RKO (cell line): ENCODE data around the gene SLC38A1.

Experiments
- DNase-seq: peaks from one replicate; pipeline ENCODE4 v3.0.0-alpha.2; 2016; ENCODE audit warnings: low spot score

The SLC38A1 gene

DNA sequence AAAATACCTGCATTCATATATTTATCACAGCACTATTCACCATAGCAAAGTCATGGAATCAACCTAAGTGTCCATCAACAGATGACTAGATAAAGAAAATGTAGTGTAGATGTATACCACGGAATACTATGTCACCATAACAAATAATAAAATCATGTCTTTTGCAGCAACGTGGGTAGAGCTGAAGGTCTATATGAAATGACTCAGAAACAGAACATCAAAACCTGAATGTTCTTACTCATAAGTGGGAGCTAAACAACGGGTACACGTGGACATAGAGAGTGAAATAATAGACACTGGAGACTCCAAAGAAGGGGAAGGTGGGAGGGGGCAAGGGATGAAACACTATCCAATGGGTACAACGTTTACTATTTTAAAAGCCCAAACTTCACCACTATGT lies 37.9 kb downstream of the SLC38A1 start:
- peak; percentile 52 for DNase-seq

DNA sequence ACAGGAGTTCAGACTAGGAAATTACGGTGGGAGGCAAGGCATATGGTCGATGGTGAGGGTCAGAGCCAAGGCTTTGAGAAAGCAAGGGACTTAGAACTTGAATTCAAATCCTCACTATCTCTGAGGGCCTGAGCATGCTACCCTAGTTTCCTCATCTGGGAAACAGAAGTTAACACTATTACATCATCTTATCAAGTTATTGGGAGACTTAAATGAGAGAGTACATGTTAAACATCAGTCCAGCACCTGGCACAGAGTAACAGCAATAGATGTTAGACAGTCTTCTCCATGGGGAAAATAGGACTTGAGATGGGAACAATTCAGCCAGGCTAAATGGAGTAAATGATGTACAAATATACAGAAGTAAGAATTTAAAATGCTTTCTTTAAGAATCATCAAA lies 38.5 kb downstream of the SLC38A1 start:
- no peak for DNase-seq

DNA sequence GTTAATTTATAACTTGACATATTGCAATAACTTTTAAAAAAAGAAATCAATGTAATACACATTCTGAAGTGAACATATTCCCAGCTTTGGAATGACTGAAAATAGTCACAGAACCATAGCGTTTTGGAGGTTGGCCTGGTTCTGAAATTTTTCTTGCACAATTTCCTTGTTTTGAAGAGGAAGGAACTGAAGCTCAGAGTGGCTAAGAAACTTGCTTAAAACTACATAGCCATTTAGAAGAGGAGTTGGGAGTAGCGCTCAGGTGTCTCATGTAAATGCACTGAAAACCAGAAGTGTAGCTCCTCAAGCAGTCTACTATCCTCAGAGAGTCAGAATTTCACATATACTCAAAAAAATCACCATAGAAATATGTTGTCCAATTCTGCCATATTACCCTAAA lies 41.2 kb downstream of the SLC38A1 start:
- no peak for DNase-seq

DNA sequence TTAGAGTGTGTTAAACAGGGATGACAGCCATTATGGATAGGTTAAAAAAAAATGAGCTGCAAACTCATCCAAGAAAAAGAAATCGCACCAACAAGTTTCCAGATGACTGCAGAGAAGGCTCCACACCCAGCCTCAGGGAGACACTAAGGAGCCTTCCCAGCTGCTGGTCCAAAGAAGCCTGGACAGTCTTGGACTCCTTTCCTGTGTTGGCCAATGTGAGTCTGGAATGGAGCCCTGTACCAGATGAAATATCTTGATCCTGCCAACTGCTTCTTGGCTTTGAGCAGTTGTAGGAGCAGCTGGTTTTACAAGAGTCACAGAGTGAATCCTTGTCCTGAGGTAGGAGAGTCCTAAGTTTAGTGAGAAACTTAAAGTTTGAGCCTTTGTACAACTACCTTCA lies 44.5 kb downstream of the SLC38A1 start:
- no peak for DNase-seq

DNA sequence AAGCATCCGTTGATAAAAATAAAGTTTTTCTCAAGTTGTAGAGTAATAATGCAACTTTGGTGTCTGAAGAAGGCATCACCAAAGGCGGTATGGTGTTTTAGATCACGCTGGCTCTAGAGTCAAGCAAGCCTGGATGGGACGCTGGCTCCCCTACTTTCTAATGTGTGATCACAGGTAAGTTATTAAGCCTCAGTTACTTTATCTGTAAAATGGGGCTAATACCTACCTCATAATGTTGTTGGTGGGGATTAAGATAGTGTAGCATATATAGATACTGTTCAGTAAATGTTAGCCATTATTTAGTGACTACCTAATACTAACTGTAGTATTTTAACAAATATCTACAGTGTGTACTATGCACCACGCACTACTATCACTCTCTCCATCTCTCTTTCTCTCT lies 45.8 kb downstream of the SLC38A1 start:
- DNase-seq = no peak

DNA sequence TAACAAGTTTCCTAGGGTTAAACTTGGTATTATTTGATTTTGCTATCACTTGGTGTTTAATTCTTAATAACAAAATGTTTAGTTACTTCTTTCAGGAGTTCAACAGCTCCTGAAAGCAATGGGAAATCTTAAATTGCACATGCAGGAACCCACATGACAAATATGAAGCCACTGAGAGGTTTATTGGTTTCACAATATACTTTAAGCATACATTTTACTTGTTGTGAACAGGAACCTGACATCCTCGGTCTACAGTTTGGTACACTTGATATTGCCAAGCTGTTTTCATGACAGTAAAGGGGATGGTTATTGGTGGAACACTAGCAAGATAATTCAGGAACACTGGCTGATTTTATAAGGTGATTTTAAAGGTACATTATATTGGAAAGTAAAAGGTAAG lies 46.2 kb downstream of the SLC38A1 start:
- DNase-seq = no peak

DNA sequence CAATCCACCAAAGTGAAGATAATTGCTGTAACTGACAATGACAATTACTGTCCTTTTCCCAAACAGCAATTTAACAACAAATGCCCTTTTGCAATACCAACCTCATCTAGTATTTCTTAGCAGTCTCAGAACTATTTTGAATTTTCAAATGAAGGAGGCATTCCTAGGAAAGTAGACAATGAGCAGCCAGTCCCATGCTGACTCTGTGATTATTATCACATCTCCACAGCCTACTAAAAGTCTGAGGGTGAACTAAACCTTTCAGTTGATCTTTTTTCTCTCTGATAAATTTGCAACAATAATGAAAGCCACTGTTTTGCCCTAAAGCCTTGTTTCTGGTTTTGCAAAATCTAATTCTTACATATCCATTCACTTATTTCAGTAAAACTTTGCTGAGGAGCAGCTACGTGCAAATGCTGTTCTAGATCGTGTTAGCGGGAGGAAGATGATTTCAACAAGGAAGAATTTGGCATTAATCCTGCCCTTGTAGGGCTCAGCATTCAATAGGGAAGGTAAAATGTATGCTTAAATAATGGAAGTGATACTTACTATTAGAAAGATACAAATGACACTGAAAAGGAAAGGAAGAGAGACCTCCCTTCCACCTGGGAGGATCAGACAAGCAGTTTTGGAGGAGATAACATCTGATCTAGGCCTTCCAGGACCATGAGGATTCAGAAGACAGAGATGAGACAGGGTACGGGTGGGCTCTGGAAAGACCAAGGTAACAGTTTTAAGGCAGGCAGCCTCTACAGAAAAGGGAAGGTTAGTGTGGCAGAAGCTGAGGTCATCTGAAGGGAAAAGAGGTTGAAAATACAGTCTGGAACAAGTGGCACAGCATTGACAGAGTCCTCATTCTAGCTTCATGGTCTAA lies 47.4 kb downstream of the SLC38A1 start:
- DNase-seq = no peak

DNA sequence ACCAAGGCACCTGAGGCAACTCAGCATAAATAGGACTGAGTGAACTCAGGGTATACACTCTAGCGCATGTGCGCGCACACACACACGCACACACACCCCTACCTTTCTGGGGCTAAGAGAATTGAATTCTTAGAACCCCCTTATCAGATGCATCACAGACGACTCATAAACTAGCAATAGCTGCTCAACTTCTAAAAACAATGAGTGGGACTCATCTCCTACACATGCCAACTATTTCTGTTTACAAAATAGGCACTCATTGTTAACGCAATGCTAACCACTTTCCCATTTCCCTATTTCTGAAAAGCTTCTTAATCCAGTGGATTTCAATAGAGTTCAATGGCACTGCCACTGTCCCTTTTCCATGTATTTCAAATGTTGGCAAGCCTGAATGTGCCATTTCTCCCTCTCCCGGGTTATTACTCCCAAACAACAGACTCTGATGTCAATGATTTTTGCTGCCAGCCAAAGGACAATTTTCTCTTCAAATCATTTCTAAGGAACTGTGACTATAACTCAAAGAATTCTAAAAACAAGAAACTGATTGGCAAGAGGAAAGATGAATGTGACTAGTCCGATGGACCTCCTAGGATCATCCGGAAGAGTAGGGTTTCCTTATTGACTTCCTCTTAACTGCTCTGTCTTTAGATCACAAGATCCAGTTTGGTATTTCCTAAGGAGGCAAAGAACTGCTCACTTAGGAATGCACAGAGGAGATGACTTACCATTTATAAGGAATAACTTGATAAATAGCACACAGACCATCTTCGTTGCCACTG lies 48.8 kb downstream of the SLC38A1 start:
- DNase-seq = peak; percentile 79

DNA sequence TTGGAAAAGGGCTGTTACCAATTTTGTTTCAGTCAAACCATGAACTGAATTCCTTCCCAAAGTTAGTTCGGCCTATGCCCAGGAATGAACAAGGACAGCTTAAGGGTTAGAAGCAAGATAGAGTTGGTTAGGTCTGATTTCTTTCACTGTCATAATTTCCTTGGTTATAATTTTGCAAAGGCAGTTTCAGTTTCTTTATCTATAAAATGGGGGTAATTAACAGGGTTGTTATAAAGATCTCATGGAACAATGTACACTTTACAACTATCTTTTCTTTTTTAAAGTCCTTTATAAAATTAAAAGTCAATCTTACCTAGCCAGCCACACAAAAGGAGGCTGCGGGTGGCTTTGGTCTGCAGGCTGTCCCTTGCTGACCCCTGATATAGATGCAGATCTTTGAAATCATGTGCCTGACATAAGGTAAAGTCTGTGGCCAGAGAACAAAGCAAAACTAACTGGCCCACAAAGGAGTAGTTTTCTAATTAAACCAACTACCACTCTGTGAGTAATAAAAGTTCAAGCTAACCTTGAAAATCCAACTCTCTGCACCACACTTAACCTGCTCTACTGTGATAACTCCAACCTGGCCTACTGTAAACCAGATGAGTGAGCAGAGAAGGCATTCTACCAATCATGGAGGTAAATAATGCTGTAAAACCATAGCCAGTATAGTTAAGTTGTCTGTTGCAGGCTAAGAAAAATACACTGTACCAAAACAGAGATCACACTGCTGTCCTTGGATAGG lies 49.5 kb downstream of the SLC38A1 start:
- no peak for DNase-seq

DNA sequence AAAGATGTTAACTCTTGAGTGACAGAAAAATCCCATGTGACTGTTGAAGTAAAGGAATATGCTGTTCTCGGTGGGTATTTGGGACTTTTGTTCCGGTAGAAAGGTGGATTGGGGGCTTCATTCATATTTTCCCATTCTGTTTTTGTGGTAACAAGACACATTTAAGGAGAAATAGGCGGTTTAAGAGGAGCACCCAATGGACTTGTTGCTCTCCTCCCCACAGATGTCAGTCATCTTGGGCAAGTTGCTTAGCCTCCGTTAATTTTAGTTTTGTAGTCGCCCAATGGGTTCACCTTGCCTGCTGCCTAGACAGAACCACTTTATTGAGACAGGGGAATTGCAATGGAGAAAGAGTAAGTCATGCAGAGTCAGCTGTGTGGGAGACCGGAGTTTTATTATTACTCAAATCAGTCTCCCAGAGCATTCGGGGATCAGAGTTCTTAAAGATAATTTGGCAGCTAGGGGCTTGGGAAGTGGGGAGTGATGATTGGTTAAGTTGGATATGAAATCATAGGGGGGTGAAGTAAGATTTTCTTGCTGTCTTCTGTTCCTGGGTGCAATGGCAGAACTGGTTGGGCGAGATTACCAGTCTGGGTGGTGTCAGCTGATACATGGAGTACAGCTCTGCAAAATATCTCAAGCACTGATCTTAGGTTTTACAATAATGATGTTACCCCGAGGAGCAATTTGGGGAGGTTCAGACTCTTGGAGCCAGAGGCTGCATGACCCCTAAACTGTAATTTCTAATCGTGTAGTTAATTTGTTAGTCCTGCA lies 50.3 kb downstream of the SLC38A1 start:
- DNase-seq = no peak

DNA sequence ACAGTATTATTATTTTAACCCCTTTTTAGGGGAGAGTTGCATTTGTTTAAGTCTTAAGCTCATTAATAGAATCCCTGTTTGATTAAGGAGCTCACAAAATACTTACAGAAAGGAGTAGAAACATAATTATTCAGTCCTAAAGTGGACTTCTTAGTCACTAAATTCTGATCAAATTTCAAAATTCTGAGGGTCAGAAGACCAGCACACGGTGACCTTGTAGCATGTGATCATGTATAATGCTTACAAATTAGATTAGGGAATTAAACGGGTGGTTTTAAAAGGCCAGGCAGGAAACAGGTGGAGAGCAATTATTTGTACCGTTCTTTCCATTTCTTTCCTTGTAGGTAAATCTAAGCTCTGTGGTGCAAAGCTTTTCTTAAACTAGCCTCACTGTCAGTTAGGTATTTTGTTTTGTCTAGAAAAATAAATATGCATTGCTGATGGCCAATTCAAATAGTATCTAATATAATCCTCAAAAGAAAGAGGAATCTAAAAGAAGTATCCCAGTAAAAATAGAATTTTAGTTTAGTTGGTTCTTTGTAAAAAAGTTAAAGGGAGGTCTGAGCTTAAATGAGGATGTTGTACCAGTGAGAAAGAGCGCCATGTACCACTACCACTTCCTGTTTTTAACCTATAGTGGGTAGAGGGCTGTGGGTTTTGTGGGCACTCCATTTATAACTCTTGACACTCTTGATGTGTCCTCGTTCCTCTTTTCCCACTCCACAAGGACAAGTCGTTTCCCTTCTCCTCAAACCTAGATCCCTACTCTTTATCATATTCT lies 51.1 kb downstream of the SLC38A1 start:
- no peak for DNase-seq

DNA sequence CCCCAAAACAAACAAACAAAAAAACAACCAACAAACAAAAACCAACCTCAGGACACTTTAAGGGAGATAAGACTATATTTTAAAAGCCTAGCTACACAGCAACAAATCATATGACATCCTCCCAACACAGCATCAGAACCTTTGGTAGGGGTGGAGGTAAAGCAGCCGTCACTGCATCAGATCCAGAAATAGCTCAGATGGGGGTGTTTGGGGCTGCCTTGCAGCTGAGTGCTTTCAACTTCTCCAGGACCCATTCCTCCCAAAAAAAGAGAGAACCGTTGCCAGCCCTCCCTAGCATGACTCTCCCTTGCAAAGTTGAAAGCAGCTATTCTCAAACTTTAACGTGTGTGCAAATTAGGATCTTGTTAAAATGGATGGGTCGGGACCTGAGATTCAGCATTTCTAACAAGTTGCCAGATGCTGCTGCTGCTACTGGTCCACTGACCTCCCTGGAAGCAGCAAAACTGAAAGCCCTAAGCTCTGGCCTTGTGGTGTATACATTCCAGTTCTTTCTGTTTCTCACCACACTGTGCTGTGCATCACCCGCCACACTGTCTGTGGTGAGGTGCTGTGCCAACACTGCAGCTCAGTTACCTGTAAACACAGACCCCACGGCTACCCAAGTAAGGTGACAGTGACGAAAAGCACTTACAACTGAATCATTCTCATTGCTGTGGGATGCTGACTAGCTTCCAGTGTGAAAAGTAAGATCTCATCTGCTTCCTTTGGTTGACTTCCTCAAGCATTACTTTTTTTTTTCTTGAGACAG lies 54.0 kb downstream of the SLC38A1 start:
- DNase-seq = no peak

DNA sequence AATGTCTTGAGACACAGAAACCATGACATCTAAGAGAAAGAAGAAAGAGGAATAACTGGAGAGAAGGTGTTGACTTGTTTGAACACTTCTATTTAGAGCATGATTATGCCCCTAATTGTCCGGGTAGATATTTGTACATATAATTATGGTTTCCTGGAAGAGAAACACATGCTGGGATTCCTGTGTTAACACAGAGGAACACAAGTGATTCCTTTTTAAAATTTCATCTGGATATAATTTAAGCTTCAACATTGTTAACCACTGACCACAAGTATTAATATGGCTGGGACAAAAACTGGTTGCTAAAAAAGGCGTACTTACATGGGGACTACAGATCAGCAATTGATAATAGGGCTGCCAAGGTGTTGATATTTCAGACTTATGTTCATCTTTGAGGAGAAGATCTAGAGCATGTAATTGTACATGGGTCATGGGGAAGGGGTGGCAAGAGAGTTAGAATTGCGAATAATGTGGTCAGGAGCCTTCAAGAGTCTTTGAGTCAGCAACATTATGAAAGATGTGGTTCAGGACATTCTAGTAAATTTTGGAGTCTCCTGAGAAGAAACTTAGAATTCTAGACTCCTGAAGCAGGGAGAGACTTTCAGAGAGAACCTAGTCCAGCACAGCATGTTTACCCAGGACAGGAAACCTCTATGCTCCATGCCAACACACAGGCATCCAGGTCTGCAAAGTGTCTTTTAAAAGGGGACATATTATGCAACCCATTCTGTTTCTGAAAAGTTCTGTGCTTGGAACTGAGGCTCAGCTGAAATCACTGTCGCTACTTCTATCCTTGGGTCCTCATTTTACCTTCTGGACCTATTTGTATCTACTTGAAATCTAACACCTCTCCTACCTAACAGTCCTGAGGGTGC lies 56.5 kb downstream of the SLC38A1 start:
- DNase-seq = no peak

DNA sequence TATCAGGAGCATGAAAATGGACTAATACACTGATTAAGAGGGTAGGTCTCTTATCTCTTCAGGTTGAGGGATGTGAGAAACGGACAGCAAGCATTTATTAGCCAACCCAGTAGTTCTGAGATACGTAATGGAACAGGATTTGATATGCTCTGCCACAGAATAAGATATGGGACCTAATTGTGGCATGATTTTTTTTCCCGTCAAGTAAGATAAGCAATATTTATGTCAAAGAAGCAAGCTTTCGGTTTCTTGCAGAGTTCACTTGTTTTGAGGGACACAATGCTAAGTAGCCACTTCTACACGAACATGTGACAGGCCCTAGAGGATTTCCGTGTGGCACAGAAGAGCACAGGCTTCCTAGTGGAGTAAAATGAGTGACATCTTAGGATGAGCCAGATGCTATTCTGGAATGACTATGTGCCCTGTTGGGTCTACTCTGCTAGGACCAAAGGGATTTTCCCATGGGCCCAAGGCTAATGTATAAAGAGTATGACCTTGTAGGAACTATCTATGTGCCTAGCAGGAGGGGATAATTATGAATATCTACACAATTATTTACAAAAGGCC lies 57.9 kb downstream of the SLC38A1 start:
- no peak for DNase-seq

DNA sequence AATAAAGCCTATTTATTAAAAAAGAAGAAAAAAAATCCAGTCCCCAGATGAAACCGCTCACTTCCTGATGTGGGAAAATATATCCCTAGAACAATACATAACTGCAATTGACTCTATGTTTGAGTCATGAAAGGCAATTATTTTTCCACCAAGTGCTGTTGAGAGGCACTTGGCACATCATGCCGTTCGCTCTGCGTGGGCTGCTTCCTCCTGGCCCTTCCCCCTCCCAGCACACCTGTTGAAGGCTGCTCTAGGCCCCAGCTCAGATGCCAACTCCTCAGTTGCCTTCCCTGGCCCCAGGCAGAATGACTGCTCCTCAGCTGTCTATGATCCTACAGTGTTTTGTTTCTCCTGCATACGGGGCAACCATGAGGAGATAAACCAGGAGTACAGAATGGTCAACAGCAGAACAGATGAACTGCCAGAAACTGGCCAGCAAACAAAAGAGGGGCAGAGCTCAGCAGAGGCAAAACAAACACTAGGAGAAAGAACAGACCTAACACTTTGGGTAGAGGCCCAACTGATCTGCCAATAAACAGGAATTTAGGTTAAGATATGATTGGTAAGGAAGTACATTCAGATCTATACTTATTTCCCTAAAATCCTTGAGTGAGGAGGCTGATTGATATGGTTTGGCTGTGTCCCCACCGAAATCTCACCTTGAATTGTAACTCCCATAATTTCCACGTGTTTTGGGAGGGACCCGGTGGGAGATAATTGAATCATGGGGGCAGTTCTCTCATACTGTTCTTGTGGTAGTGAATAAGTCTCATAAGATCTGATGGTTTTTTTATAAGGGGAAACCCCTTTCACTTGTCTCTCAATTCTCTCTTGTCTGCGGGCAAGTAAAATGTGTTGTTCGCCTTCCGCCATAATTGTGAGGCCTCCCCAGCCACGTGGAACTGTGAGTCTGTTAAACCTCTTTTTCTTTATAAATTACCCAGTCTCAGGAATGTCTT lies 58.6 kb downstream of the SLC38A1 start:
- no peak for DNase-seq

DNA sequence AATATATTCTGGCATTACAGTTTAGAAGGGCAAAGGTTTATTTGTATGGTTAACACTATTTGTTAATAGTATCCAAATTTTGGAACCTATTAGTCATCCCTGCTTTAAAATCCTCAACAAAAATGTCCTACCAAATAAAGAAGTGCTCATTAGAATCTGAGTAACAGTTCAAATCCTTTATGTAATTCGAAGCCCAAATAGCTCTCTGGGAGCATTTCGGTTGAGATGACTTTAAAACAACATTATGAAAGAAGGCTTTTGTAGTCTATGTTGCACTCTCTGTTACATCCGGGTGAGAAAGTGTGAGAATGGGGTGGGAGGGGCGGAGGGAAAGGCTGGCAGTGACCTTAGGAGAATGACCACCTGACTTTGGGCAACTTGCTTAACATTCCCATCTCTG lies 59.7 kb downstream of the SLC38A1 start:
- DNase-seq = no peak

DNA sequence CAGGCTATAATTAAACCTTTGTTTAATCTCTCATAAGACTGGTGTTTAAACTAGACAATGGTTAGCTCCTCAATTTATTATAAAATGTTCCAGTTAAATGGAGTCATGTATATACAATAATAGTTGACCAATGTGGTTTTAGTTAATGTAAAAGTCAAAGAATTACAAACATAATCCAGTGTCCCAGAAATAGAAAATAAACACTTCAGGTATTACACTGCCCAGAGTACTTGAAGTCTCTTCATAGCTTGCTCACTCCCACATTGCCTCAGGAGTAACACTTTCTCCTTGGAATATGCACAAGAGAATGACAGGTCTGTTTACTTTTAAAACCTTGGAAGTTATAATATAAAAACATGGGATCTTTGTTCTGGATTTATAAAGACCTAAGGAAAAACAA lies 60.5 kb downstream of the SLC38A1 start:
- DNase-seq = no peak

DNA sequence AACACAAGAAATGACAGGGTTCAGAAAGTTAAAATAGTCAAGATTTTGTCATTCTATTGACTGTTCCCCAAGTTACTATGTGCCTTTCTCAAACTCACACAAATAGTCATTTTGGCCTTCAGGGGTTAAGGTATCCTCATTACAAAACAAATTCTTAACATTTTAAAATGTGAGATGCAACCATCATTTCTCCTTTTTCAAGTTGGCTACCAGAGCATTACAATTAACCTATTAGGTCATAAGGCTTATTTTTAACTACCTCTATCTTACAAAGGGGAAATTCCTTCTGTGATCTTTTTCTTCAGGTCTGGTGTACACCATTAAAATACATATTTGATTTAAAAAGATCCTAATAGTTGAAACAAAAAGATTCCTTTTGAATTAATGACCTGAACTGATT lies 61.2 kb downstream of the SLC38A1 start:
- DNase-seq = no peak
